K562 (cell line): ENCODE results near the gene TSPAN1. TPM values are rescaled to one million over a fixed set of nuclear protein-coding genes. Genes with fewer than 3 reads are reported as not detected.

ENCODE experiments used
- ARID1B ChIP-seq: fragments of 450-650 bp; IDR thresholded peaks from 2 replicates; pipeline ENCODE4 v1.6.1; 2016; ENCODE audit warnings: antibody characterized with exemption, mild to moderate bottlenecking, inconsistent platforms
- CREBBP ChIP-seq: IDR thresholded peaks from one replicate; pipeline ENCODE4 v1.6.1; 2012; ENCODE audit warnings: low read depth, mild to moderate bottlenecking, control low read depth, inconsistent platforms, low read length
- E2F8 ChIP-seq: fragments of 450-650 bp; IDR thresholded peaks from 2 replicates; pipeline ENCODE4 v1.7.1; 2018; ENCODE audit warnings: mild to moderate bottlenecking, low read depth; ENCODE audit not compliant: partially characterized antibody
- GTF2E2 ChIP-seq: fragments of 200-800 bp; sonication (Bioruptor generic); IDR thresholded peaks from 2 replicates; pipeline ENCODE4 v1.6.1; 2016; ENCODE audit warnings: missing genetic modification characterization, missing compliant biosample characterization
- HDAC3 ChIP-seq: fragments of 450-650 bp; IDR thresholded peaks from 2 replicates; pipeline ENCODE4 v1.6.1; 2018; ENCODE audit warnings: borderline replicate concordance, mild to moderate bottlenecking, moderate library complexity; ENCODE audit not compliant: partially characterized antibody
- JUN ChIP-seq, 2 experiments: sonication (generic) in 1 of 2; formaldehyde crosslinking in 1 of 2; IDR thresholded peaks; 2 replicates each; pipeline versions ENCODE4 v1.6.1 to v1.8.0; 2012 to 2022; ENCODE audit warnings: borderline replicate concordance in 2 of 2, mild to moderate bottlenecking in 2 of 2, improper control_type of control experiment in 1 of 2, low read depth in 1 of 2, low read length in 1 of 2, missing genetic modification reagents in 1 of 2
- NR4A1 ChIP-seq, 2 experiments: fragments of 250-450 bp in 1 of 2; fragments of 450-650 bp in 1 of 2; sonication (Bioruptor Pico) in 1 of 2; IDR thresholded peaks; 2 replicates each; pipeline versions ENCODE4 v1.4.0 to v1.6.1; 2016 to 2020; ENCODE audit warnings: mild to moderate bottlenecking in 2 of 2, missing compliant biosample characterization in 1 of 2, missing genetic modification characterization in 1 of 2, moderate library complexity in 1 of 2
- SMARCE1 ChIP-seq: fragments of 450-650 bp; IDR thresholded peaks from 2 replicates; pipeline ENCODE4 v1.7.1; 2016; ENCODE audit warnings: mild to moderate bottlenecking
- ZFP30 ChIP-seq: fragments of 250-450 bp; sonication (Bioruptor Pico); IDR thresholded peaks from 2 replicates; pipeline ENCODE4 v1.8.0; 2022; ENCODE audit warnings: moderate library complexity, mild to moderate bottlenecking, inconsistent platforms, borderline replicate concordance
- ZNF197 ChIP-seq: fragments of 200-800 bp; sonication (Bioruptor generic); IDR thresholded peaks from 2 replicates; pipeline ENCODE4 v1.6.1; 2016; ENCODE audit warnings: low read depth, missing genetic modification characterization, missing compliant biosample characterization
- ZNF212 ChIP-seq: fragments of 450-650 bp; formaldehyde crosslinking; IDR thresholded peaks from 2 replicates; pipeline ENCODE4 v1.4.0; 2020; ENCODE audit warnings: mild to moderate bottlenecking
- ZNF695 ChIP-seq: fragments of 450-650 bp; formaldehyde crosslinking; IDR thresholded peaks from 2 replicates; pipeline ENCODE4 v1.4.0; 2020; ENCODE audit warnings: mild to moderate bottlenecking, moderate library complexity
- ZNF785 ChIP-seq: fragments of 250-450 bp; sonication (Bioruptor Pico); IDR thresholded peaks from 2 replicates; pipeline ENCODE4 v1.4.0; 2020; ENCODE audit warnings: mild to moderate bottlenecking
- polyA plus RNA-seq, 8 experiments: library from polyadenylated mRNA; depleted of rRNA in 4 of 8; stranded (reverse) in 5 of 8; unstranded in 3 of 8; fragments of >200 nt; fragmentation: Nextera tagmentation in 2 of 8; fragmentation: Illumina TruSeq in 1 of 8; extraction: Ambion mirVana in 2 of 8; extraction: Trizol in 1 of 8; gene quantifications; 2 replicates each; pipeline versions ENCODE4 v1.2.1 to v1.2.3, GENCODE V29; 2011 to 2014; ENCODE audit warnings: inconsistent platforms in 1 of 8, missing spikeins in 1 of 8
- total RNA-seq, 7 experiments: library from RNA; depleted of rRNA in 6 of 7; stranded (reverse); fragments of >200 nt in 6 of 7; fragmentation: Illumina TruSeq in 2 of 7; extraction: Trizol in 2 of 7; gene quantifications; 2 replicates each; pipeline versions ENCODE4 v1.2.1 to v1.2.3, GENCODE V29; 2011 to 2021; ENCODE audit warnings: low replicate concordance in 1 of 7
- TF ChIP-seq, protein P1 (sequence below): sonication (generic); formaldehyde crosslinking; IDR thresholded peaks from 2 replicates; pipeline ENCODE4 v1.8.0; 2023; ENCODE audit warnings: mild to moderate bottlenecking, missing genetic modification reagents

Gene TSPAN1
- total and polyA plus RNA-seq, 9 of the 15 experiments (the other 6 are each of a cell fraction or from before 2014, with no cell fraction given): 0.58 TPM; not detected in 8

DNA sequence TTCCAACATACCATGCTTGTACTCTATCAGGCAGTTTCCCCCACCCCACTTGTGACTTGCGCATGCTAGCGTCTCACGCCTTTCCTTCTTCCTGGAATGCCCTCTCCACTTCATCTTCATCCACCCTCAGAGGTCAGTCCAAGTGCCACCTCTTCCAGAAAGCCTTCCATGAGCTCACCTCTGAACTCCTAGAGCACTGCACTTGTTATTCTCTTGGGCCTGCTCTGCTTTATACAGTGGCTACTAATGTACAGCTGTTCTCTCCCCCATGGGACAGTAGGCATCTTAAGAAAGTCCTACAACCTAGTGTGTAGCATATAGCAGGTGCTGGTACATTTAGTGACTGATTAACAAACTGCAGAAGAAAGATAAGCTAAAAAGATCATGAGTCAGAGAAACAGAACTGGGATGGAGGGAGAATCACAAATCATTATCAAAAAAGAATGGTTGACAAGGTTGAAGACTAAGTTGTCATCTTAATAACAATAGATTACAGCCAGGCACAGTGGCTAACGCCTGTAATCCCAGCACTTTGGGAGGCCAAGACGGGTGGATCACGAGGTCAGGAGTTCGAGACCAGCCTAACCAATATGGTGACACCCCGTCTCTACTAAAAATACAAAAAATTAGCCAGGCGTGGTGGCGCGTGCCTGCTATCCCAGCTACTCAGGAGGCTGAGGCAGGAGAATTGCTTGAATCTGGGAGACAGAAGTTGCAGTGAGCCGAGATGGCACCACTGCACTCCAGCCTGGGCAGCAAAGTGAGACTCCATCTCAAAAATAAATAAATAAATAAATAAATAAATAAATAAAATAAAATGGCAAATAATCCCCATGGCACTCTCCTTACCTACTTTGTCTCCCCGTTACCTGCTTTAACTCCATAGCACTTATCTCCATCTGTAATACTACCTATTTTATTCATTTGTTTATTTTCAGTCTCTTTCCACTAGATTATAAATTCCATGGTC, 16.3 kb upstream of the TSPAN1 start (continued):
- TF ChIP-seq GTF2E2 (tag) (peak; percentile 70; the same call in 1 of the 2 replicates), ZNF785 (CRISPR knock-in tag) (no peak), E2F8 (peak; percentile 74), ZFP30 (CRISPR knock-in tag) (no peak), ZNF197 (CRISPR knock-in tag) (peak; percentile 96; the same call in 1 of the 2 replicates), SMARCE1 (peak; percentile 100), CREBBP (no peak), HDAC3 (peak; percentile 96), ARID1B (peak; percentile 100), JUN (IDR thresholded peaks at IDR 0.05; ENCODE audit: borderline replicate concordance, low read depth, low read length) (peak; percentile 90), JUN (CRISPR knock-in tag; IDR thresholded peaks at IDR 0.05; ENCODE audit: borderline replicate concordance) (peak; percentile 86; the same call in 1 of the 2 replicates), ZNF212 (CRISPR knock-in tag) (no peak), ZNF695 (CRISPR knock-in tag) (no peak), NR4A1 (CRISPR knock-in tag; IDR thresholded peaks at IDR 0.05) (no peak), NR4A1 (tag; IDR thresholded peaks at IDR 0.05) (peak; percentile 73)
- TF ChIP-seq, protein P1, sequence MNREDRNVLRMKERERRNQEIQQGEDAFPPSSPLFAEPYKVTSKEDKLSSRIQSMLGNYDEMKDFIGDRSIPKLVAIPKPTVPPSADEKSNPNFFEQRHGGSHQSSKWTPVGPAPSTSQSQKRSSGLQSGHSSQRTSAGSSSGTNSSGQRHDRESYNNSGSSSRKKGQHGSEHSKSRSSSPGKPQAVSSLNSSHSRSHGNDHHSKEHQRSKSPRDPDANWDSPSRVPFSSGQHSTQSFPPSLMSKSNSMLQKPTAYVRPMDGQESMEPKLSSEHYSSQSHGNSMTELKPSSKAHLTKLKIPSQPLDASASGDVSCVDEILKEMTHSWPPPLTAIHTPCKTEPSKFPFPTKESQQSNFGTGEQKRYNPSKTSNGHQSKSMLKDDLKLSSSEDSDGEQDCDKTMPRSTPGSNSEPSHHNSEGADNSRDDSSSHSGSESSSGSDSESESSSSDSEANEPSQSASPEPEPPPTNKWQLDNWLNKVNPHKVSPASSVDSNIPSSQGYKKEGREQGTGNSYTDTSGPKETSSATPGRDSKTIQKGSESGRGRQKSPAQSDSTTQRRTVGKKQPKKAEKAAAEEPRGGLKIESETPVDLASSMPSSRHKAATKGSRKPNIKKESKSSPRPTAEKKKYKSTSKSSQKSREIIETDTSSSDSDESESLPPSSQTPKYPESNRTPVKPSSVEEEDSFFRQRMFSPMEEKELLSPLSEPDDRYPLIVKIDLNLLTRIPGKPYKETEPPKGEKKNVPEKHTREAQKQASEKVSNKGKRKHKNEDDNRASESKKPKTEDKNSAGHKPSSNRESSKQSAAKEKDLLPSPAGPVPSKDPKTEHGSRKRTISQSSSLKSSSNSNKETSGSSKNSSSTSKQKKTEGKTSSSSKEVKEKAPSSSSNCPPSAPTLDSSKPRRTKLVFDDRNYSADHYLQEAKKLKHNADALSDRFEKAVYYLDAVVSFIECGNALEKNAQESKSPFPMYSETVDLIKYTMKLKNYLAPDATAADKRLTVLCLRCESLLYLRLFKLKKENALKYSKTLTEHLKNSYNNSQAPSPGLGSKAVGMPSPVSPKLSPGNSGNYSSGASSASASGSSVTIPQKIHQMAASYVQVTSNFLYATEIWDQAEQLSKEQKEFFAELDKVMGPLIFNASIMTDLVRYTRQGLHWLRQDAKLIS (CRISPR knock-in tag): 0 out of 2 replicates have a peak, but pooled peaks have one; percentile 81
